Umbilical cord (tissue), 2 donors: ENCODE data around the gene NCOA5. TPM values are rescaled to one million over a fixed set of nuclear protein-coding genes. Genes with fewer than 3 reads are reported as not detected.
"Not testable (repeated sequence)": the region's sequence is repeated elsewhere in the genome, so short reads cannot be mapped to it uniquely, and the experiment has no call there.

Experiments
- DNase-seq: peaks from one replicate; pipeline ENCODE4 v3.0.0-alpha.2; 2015; ENCODE audit warnings: low spot score
- total RNA-seq: library from RNA; depleted of rRNA; stranded (reverse); fragments of >200 nt; gene quantifications from one replicate; pipeline ENCODE4 v1.2.3, GENCODE V29; 2014; ENCODE audit warnings: low replicate concordance; ENCODE audit not compliant: insufficient read depth

NCOA5 gene
- total RNA-seq, 1 donor from 2014 or later, result 3.4 TPM

GRCh38 chr20:46121184-46121930, 31.6 kb upstream of the NCOA5 start:
- DNase-seq, result no peak

- DNase-seq, result no peak
Measured at GRCh38 chr20:46120136-46120535, 30.4 kb upstream of the NCOA5 start.

GRCh38 chr20:46119547-46119946, 29.8 kb upstream of the NCOA5 start:
- DNase-seq, result no peak

GRCh38 chr20:46119028-46119546, 29.3 kb upstream of the NCOA5 start:
- no peak for DNase-seq

GRCh38 chr20:46118481-46119020, 28.8 kb upstream of the NCOA5 start:
- no peak for DNase-seq

- DNase-seq, result peak; percentile 52
Measured at GRCh38 chr20:46117704-46118467, 28.1 kb upstream of the NCOA5 start, which contains the start of gene CD40. CD40 (plus strand) TSS chr20:46118314; CDS start chr20:46118344, 30 bp downstream.

GRCh38 chr20:46114449-46114848, 24.7 kb upstream of the NCOA5 start:
- DNase-seq, result no peak

GRCh38 chr20:46113113-46113470, 23.3 kb upstream of the NCOA5 start:
- DNase-seq, result no peak

GRCh38 chr20:46112430-46113112, 22.8 kb upstream of the NCOA5 start:
- no peak for DNase-seq

- no peak for DNase-seq
Measured at GRCh38 chr20:46111836-46112212, 22.1 kb upstream of the NCOA5 start.

GRCh38 chr20:46111028-46111835, 21.5 kb upstream of the NCOA5 start:
- DNase-seq, result peak; percentile 56

GRCh38 chr20:46108976-46109375, 19.2 kb upstream of the NCOA5 start:
- DNase-seq, result no peak

- no peak for DNase-seq
Measured at GRCh38 chr20:46108435-46108841, 18.7 kb upstream of the NCOA5 start.

GRCh38 chr20:46107061-46107460, 17.3 kb upstream of the NCOA5 start:
- no peak for DNase-seq

GRCh38 chr20:46104262-46104661, 14.5 kb upstream of the NCOA5 start:
- no peak for DNase-seq

GRCh38 chr20:46102940-46103339, 13.2 kb upstream of the NCOA5 start:
- DNase-seq, result no peak

- no peak for DNase-seq
Measured at GRCh38 chr20:46101957-46102356, 12.2 kb upstream of the NCOA5 start.

- no peak for DNase-seq
Measured at GRCh38 chr20:46100988-46101387, 11.2 kb upstream of the NCOA5 start.

GRCh38 chr20:46100444-46100843, 10.7 kb upstream of the NCOA5 start:
- DNase-seq, result not testable (repeated sequence)

- no peak for DNase-seq
Measured at GRCh38 chr20:46099491-46100287, 9.9 kb upstream of the NCOA5 start.
